ENCODE measurements around the gene S100B. TPM values are rescaled to one million over a fixed set of nuclear protein-coding genes. Genes with fewer than 3 reads are reported as not detected.

S100B gene
- total and polyA plus RNA-seq, 7 experiments from 2014 or later, result 0.27 to 7.0 (median 0.97) TPM

DNA sequence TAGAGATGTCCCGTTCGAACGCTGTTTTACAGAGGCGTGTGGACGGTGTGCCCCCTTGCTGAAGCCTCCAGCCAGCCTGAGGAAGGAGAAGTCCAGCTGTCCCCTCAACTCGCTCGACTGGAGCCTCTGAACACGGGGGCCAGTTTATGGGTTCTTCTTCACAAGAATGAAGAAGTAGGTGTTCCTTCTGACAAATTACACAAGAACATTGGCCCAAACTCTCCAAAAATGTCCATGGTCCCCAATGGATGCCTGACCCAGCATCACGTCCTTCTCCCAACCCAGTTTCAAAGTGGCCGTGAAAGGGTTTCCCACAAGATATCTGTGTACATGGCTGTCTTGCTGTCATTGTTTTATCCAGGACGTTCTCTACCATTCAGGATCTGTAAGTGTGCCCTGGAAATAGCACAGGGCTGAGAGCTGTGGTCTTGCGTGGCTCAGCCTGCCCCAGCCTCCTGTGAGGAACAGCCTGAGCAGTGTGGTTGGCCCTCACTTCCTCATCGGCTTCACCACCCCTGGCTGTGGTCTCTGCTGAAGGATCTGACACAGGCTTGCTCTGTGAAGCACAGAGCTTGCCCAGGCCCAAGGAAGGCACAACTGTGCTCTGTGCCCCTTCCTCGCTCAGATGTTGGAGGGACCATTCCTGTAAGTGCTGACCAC lies 1.0 kb upstream of the S100B start:
- H3K4me3 ChIP-seq (ENCODE audit: low read length), result peak overlapping the region; percentile 22
- ChIA-PET POLR2A (interaction anchor here (0.7 to 2.8 kb wide), 15 partner anchors 9 to 147 kb away, joined by 3 to 13 read pairs (median 5); partner anchors contain the start of genes DIP2A and PRMT2), CTCF (interaction anchor here (0.7 to 1.2 kb wide), 2 partner anchors 15 to 184 kb away, joined by 3 to 5 read pairs; no protein-coding TSS in a partner anchor)
- peaks cover 0 to 4% (median 3%) of the 10 kb centered on the region in 3 experiments for H3K9me3 ChIP-seq (ENCODE audit: control insufficient read depth in 2 of 3, low read length in 3 of 3)
- ATAC-seq, result peak; percentile 97
- intact Hi-C loops (cut with micrococcal nuclease), result loop anchor here in 1 of 2 donors (1.0 to 5.0 kb wide), 4 partner anchors 17 to 39 kb away; no protein-coding TSS in a partner anchor
- DNase-seq, result peak in 8 of 9 donors; percentile 20 to 54 (median 43)
- Mint-ChIP-seq H3K36me3 (peaks cover 0 to 6% (median 0%) of the 10 kb centered on the region in 5 donors), H3K4me1 (peaks cover 28 to 82% (median 64%) of the 10 kb centered on the region in 7 donors), H3K9me3 (peaks cover 0 to 15% (median 3%) of the 10 kb centered on the region in 11 donors), H3K4me3 (peak overlapping the region; percentile 64 to 88 (median 73)), H3K27me3 (peaks cover 0 to 1% (median 0%) of the 10 kb centered on the region in 5 donors), H3K27ac (peak overlapping the region; percentile 56 to 94 (median 89))
- H3K36me3 ChIP-seq (ENCODE audit: control insufficient read depth in 2 of 3, insufficient read depth in 3 of 3, low read length in 3 of 3), result no peaks in the 10 kb centered on the region
- H3K27me3 ChIP-seq (ENCODE audit: control insufficient read depth in 2 of 2, insufficient read depth in 2 of 2, low read length in 2 of 2), result no peaks in the 10 kb centered on the region
- H3K27ac ChIP-seq (ENCODE audit: low read depth, low read length), result peak overlapping the region; percentile 53
- H3K4me1 ChIP-seq (ENCODE audit: control insufficient read depth in 2 of 2, insufficient read depth in 2 of 2, low read length in 2 of 2), result peaks cover 25 to 34% of the 10 kb centered on the region in 2 donors

DNA sequence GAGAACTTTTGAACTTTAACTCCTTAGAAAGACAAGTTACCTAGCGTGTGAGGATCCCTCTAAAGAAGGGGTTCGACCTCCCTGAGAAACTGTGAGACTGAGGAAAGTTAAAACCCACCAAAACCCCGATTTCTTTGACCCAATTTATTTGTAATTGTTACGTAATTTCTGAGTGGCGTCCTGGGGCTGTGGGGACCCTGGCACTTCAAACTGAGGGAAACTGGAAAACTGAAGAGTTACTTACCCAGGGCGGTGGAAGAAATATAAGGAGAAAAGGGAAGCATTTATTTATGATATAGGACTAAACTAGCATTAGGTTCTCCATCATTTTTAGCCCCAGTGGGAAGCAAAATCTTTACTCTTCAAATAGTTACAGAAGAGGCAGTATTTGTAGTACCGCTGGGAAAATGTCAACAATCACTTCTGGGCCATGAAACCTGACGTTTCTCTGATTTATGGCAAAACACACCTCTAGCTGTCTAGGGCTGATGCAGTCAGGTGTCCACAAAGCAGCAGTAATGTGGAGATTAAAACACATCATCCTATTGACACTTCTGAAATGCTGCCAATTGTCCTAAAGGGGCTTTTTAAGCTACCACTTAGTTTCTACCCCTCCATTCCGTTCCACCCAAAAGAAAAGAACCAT lies 430 bp downstream of the S100B start:
- H3K27ac ChIP-seq (ENCODE audit: low read depth, low read length), result peak overlapping the region; percentile 14

DNA sequence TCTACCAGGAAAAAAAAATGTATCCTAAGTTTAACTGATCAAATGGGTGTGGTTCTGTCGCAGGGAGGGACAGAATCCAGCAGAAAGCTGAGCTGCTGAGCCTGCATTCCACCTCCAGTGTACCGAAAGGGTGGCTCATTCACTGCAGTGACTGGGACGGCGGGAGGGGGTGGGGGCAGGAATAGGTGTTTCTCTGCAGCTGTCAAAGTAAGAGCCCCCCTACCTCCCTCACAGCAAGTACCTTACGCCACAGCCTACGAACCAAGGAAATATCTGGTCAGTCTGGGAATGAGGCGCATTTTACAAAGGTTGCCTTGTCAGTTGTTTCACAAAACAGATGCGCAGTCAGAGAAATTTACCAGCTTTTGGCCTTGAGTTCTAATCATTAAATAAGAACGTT lies 1.7 kb downstream of the S100B start:
- ATAC-seq, result no peak
- H3K27ac ChIP-seq (ENCODE audit: low read depth, low read length), result no peak overlapping the region
- Mint-ChIP-seq H3K4me1 (peaks cover 33 to 88% (median 75%) of the 10 kb centered on the region in 7 donors), H3K27ac (no peak overlapping the region), H3K4me3 (no peak overlapping the region), H3K27me3 (no peaks in the 10 kb centered on the region), H3K36me3 (no peaks in the 10 kb centered on the region), H3K9me3 (peaks cover 0 to 1% (median 0%) of the 10 kb centered on the region in 11 donors)
- peaks cover 25 to 46% of the 10 kb centered on the region in 2 donors for H3K4me1 ChIP-seq (ENCODE audit: control insufficient read depth in 2 of 2, insufficient read depth in 2 of 2, low read length in 2 of 2)
- H3K9me3 ChIP-seq (ENCODE audit: control insufficient read depth in 2 of 3, low read length in 3 of 3), result no peaks in the 10 kb centered on the region
- ChIA-PET CTCF (no interaction called here), POLR2A (interaction anchor here (0.9 to 2.0 kb wide), 3 partner anchors 29 to 51 kb away, joined by 3 to 5 read pairs (median 4); partner anchors contain the start of gene PRMT2)
- no peaks in the 10 kb centered on the region for H3K36me3 ChIP-seq (ENCODE audit: control insufficient read depth in 2 of 3, insufficient read depth in 3 of 3, low read length in 3 of 3)
- DNase-seq, result no peak
- intact Hi-C loops (cut with micrococcal nuclease), result no loop called here
- H3K27me3 ChIP-seq (ENCODE audit: control insufficient read depth in 2 of 2, insufficient read depth in 2 of 2, low read length in 2 of 2), result no peaks in the 10 kb centered on the region
- H3K4me3 ChIP-seq (ENCODE audit: low read length), result no peak overlapping the region

More for the DNA sequence above, 430 bp downstream of the S100B start:
- Mint-ChIP-seq H3K27ac (peak overlapping the region; percentile 53 to 90 (median 82)), H3K27me3 (peaks cover 0 to 1% (median 0%) of the 10 kb centered on the region in 5 donors), H3K9me3 (peaks cover 0 to 1% (median 0%) of the 10 kb centered on the region in 11 donors), H3K4me1 (peaks cover 34 to 88% (median 71%) of the 10 kb centered on the region in 7 donors), H3K4me3 (peak overlapping the region in 8 of 10 donors; percentile 37 to 88 (median 72)), H3K36me3 (no peaks in the 10 kb centered on the region)
- Histone ChIP-seq H3K9me3 (ENCODE audit: control insufficient read depth in 2 of 3, low read length in 3 of 3) (no peaks in the 10 kb centered on the region), H3K4me1 (ENCODE audit: control insufficient read depth in 2 of 2, insufficient read depth in 2 of 2, low read length in 2 of 2) (peaks cover 25 to 36% of the 10 kb centered on the region in 2 donors), H3K36me3 (ENCODE audit: control insufficient read depth in 2 of 3, insufficient read depth in 3 of 3, low read length in 3 of 3) (no peaks in the 10 kb centered on the region), H3K4me3 (ENCODE audit: low read length) (no peak overlapping the region), H3K27me3 (ENCODE audit: control insufficient read depth in 2 of 2, insufficient read depth in 2 of 2, low read length in 2 of 2) (no peaks in the 10 kb centered on the region)
- intact Hi-C loops (cut with micrococcal nuclease), result no loop called here
- ChIA-PET CTCF (interaction anchor here (0.7 kb wide), 1 partner anchor 100 kb away, joined by 3 read pairs; no protein-coding TSS in a partner anchor), POLR2A (interaction anchor here (1.0 to 2.8 kb wide), 4 partner anchors 11 to 38 kb away, joined by 3 to 13 read pairs (median 10); no protein-coding TSS in a partner anchor)
- DNase-seq, result no peak
- ATAC-seq, result no peak

DNA sequence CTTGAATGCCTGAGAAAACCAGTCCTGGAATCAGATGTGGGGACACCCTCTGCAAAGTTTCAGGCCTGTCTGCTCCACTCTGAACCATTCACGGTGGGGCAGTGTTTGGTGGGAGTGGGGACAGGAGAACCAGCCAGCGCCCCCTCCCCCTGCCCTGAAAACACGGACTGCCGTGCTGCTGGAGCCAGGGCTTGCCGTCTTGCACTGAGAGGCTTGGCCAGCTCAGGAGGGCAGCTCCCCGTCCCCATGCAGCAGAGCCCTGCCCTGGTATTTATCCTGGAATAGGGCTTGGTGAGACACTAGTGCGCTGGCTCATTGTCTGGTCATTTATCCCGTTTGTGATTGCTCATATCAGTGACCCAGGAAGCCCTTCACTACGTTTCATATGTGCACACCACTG lies 3.9 kb downstream of the S100B start:
- Histone ChIP-seq H3K27ac (ENCODE audit: low read depth, low read length) (no peak overlapping the region), H3K9me3 (ENCODE audit: control insufficient read depth in 2 of 3, low read length in 3 of 3) (no peaks in the 10 kb centered on the region), H3K36me3 (ENCODE audit: control insufficient read depth in 2 of 3, insufficient read depth in 3 of 3, low read length in 3 of 3) (no peaks in the 10 kb centered on the region), H3K27me3 (ENCODE audit: control insufficient read depth in 2 of 2, insufficient read depth in 2 of 2, low read length in 2 of 2) (no peaks in the 10 kb centered on the region), H3K4me3 (ENCODE audit: low read length) (no peak overlapping the region), H3K4me1 (ENCODE audit: control insufficient read depth in 2 of 2, insufficient read depth in 2 of 2, low read length in 2 of 2) (peaks cover 13 to 25% of the 10 kb centered on the region in 2 donors)
- ChIA-PET POLR2A (interaction anchor here (1.0 to 1.7 kb wide), 3 partner anchors 20 to 41 kb away, joined by 3 to 4 read pairs (median 4); no protein-coding TSS in a partner anchor), CTCF (interaction anchor here (0.8 kb wide), 1 partner anchor 11 kb away, joined by 3 read pairs; no protein-coding TSS in a partner anchor)
- H3K9me3 Mint-ChIP-seq, result no peaks in the 10 kb centered on the region
- no peak overlapping the region for H3K4me3 Mint-ChIP-seq
- no peak for DNase-seq
- H3K36me3 Mint-ChIP-seq, result no peaks in the 10 kb centered on the region
- ATAC-seq, result no peak
- intact Hi-C loops (cut with micrococcal nuclease), result no loop called here
- H3K27me3 Mint-ChIP-seq, result no peaks in the 10 kb centered on the region
- peak overlapping the region in 3 of 9 donors; percentile 41 to 68 (median 43) for H3K27ac Mint-ChIP-seq
- H3K4me1 Mint-ChIP-seq, result peaks cover 15 to 75% (median 53%) of the 10 kb centered on the region in 7 donors

DNA sequence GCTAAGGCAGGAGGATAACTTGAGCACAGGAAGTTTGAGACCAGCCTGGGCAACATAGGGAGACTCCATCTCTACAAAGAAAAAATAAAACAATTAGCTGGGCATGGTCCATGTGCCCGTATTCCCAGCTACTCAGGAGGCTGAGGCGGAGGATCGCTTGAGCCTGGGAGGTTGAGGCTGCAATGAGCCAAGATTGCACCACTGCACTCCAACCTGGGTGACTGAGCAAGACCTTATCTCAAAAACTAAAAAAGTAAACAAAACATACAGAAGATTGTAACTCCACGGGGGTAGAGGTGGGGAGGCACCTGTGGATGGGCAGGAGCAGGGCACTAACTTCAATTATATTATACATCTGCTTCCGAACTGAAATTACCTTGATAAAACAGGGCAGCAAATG lies 4.6 kb downstream of the S100B start:
- CTCF ChIA-PET, result interaction anchor here (0.8 kb wide), 1 partner anchor 12 kb away, joined by 3 read pairs; no protein-coding TSS in a partner anchor

More for the DNA sequence above, 4.6 kb downstream of the S100B start:
- Mint-ChIP-seq H3K4me1 (peaks cover 11 to 75% (median 46%) of the 10 kb centered on the region in 7 donors), H3K4me3 (peak overlapping the region in 1 of 10 donors; percentile 43), H3K36me3 (no peaks in the 10 kb centered on the region), H3K27me3 (no peaks in the 10 kb centered on the region), H3K9me3 (peaks cover 0 to 3% (median 0%) of the 10 kb centered on the region in 11 donors), H3K27ac (peak overlapping the region in 6 of 9 donors; percentile 50 to 84 (median 74))
- no peak overlapping the region for H3K27ac ChIP-seq (ENCODE audit: low read depth, low read length)
- H3K4me3 ChIP-seq (ENCODE audit: low read length), result no peak overlapping the region
- H3K27me3 ChIP-seq (ENCODE audit: control insufficient read depth in 2 of 2, insufficient read depth in 2 of 2, low read length in 2 of 2), result no peaks in the 10 kb centered on the region
- intact Hi-C loops (cut with micrococcal nuclease), result no loop called here
- H3K9me3 ChIP-seq (ENCODE audit: control insufficient read depth in 2 of 3, low read length in 3 of 3), result no peaks in the 10 kb centered on the region
- H3K36me3 ChIP-seq (ENCODE audit: control insufficient read depth in 2 of 3, insufficient read depth in 3 of 3, low read length in 3 of 3), result no peaks in the 10 kb centered on the region
- POLR2A ChIA-PET, result interaction anchor here (1.0 to 1.4 kb wide), 2 partner anchors 19 to 40 kb away, joined by 3 to 4 read pairs; no protein-coding TSS in a partner anchor
- H3K4me1 ChIP-seq (ENCODE audit: control insufficient read depth in 2 of 2, insufficient read depth in 2 of 2, low read length in 2 of 2), result peaks cover 6 to 19% of the 10 kb centered on the region in 2 donors
- DNase-seq (no peak), ATAC-seq (no peak)

All from naive thymus-derived CD4-positive, alpha-beta T cell (primary cell).